A673 (cell line): Measurements from ENCODE around the gene SLC35B2. TPM values are rescaled to one million over a fixed set of nuclear protein-coding genes. Genes with fewer than 3 reads are reported as not detected.
A peak's percentile ranks its signal among the peaks of the same experiment; 100 is the strongest.

Source experiments
- BruUV-seq: library from RNA; stranded (reverse); fragments of 400-500 nt; replicated peaks from 2 replicates; lab custom pipeline; 2021; lab: Mats Ljungman, UMichigan
- CTCF ChIA-PET: fragments of 300-600 bp; sonication (Branson Sonifier 250); formaldehyde crosslinking; loops from one replicate; lab custom pipeline; 2022; ENCODE audit warnings: antibody characterized with exemption; lab: Charles Lee
- POLR2A ChIA-PET: fragments of 300-600 bp; sonication (Branson Sonifier 250); formaldehyde crosslinking; loops from one replicate; lab custom pipeline; 2022; ENCODE audit warnings: antibody characterized with exemption; ENCODE audit not compliant: low non-redundant PET; lab: Charles Lee
- DNase-seq: peaks from one replicate; pipeline ENCODE4 v3.0.0-alpha.2; 2015; ENCODE audit warnings: low spot score
- H3K27ac ChIP-seq: fragments of 200-600 bp; sonication (generic); 2 replicates; pipeline ENCODE4 v1.5.1; 2016; ENCODE audit warnings: mixed run types, low read depth, mild to moderate bottlenecking, mixed read lengths, antibody characterized with exemption, low read length; ENCODE audit not compliant: poor library complexity, severe bottlenecking
- H3K27me3 ChIP-seq: fragments of 200-600 bp; sonication (generic); replicated peaks from 2 replicates; pipeline ENCODE4 v1.6.1; 2017; ENCODE audit warnings: mixed run types, low read depth, mild to moderate bottlenecking, mixed read lengths, antibody characterized with exemption, low read length; ENCODE audit not compliant: insufficient read depth, poor library complexity
- H3K36me3 ChIP-seq: fragments of 200-600 bp; sonication (generic); 2 replicates; pipeline ENCODE4 v1.6.1; 2016; ENCODE audit warnings: mixed run types, mild to moderate bottlenecking, mixed read lengths, antibody characterized with exemption, low read length; ENCODE audit not compliant: insufficient read depth, poor library complexity, severe bottlenecking
- H3K4me1 ChIP-seq: fragments of 200-600 bp; sonication (generic); 2 replicates; pipeline ENCODE4 v1.6.1; 2017; ENCODE audit warnings: mixed run types, mild to moderate bottlenecking, mixed read lengths, antibody characterized with exemption, low read length; ENCODE audit not compliant: insufficient read depth, poor library complexity, severe bottlenecking
- H3K4me3 ChIP-seq: fragments of 200-600 bp; sonication (generic); 2 replicates; pipeline ENCODE4 v1.5.1; 2016; ENCODE audit warnings: low read depth, mixed run types, mild to moderate bottlenecking, mixed read lengths, low read length; ENCODE audit not compliant: poor library complexity, severe bottlenecking
- H3K9me3 ChIP-seq: fragments of 200-600 bp; sonication (generic); 2 replicates; pipeline ENCODE4 v1.6.1; 2016; ENCODE audit warnings: mixed run types, low read depth, mild to moderate bottlenecking, mixed read lengths, antibody characterized with exemption, low read length; ENCODE audit not compliant: poor library complexity, severe bottlenecking
- EZH2 ChIP-seq: fragments of 200-600 bp; sonication (generic); IDR thresholded peaks from 2 replicates; pipeline ENCODE4 v1.6.1; 2017; ENCODE audit warnings: borderline replicate concordance, low read depth, mild to moderate bottlenecking, mixed read lengths, antibody characterized with exemption, low read length; ENCODE audit not compliant: poor library complexity, severe bottlenecking
- intact Hi-C: fragments of 100-400 bp; cut with micrococcal nuclease; formaldehyde crosslinking; loops from one replicate; pipeline ENCODE4 v1.10.0; 2022; ENCODE audit not compliant: unreplicated experiment
- total RNA-seq: library from RNA; stranded (reverse); gene quantifications from 2 replicates; pipeline ENCODE4 v1.2.3, GENCODE V29; 2021
- TF ChIP-seq, protein P1 (sequence below): fragments of 300-800, 200-600 bp; sonication (generic); conservative IDR thresholded peaks from 2 replicates; pipeline ENCODE4 v1.5.1; 2017; ENCODE audit warnings: low read depth, mild to moderate bottlenecking, antibody characterized with exemption, low read length, moderate library complexity, mixed read lengths

Gene SLC35B2
- total RNA-seq, 1 experiment from 2014 or later = 52.0 TPM

DNA sequence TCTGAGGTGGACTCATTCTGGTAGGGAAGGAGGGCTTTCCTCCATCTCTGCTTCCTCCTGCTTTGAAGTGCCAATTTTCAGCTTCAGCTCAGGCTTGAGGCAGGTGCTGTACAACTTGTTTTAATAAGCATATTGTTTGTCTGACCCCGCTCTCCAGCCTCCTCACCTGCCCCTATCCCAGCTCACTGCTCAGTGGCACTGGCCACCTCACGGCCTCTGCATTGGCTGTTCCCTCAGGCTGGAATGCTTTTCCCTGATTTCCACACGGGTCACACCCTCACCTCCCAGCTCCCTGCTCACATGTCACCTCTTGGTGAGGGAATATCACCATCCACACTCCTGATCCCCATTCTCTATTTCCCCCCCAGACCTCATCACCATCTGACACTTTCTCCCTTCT is 41.5 kb upstream of the SLC35B2 start:
- no peaks in the 10 kb centered on the region for H3K4me1 ChIP-seq
- H3K27ac ChIP-seq = no peak overlapping the region
- H3K4me3 ChIP-seq = no peak overlapping the region
- DNase-seq = no peak
- H3K27me3 ChIP-seq = peaks cover 24% of the 10 kb centered on the region
- BruUV-seq = no TSS peak
- intact Hi-C loops = no loop called here
- ChIA-PET CTCF (interaction anchor here (1.4 kb wide), 1 partner anchor 14 kb away, joined by 4 read pairs; the partner anchor contains the start of gene AARS2), POLR2A (interaction anchor here (0.6 kb wide), 1 partner anchor 13 kb away, joined by 3 read pairs; no protein-coding TSS in a partner anchor)
- TF ChIP-seq, protein P1, sequence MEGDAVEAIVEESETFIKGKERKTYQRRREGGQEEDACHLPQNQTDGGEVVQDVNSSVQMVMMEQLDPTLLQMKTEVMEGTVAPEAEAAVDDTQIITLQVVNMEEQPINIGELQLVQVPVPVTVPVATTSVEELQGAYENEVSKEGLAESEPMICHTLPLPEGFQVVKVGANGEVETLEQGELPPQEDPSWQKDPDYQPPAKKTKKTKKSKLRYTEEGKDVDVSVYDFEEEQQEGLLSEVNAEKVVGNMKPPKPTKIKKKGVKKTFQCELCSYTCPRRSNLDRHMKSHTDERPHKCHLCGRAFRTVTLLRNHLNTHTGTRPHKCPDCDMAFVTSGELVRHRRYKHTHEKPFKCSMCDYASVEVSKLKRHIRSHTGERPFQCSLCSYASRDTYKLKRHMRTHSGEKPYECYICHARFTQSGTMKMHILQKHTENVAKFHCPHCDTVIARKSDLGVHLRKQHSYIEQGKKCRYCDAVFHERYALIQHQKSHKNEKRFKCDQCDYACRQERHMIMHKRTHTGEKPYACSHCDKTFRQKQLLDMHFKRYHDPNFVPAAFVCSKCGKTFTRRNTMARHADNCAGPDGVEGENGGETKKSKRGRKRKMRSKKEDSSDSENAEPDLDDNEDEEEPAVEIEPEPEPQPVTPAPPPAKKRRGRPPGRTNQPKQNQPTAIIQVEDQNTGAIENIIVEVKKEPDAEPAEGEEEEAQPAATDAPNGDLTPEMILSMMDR = no peak
- TF ChIP-seq EZH2 = no peak
- peaks cover 32% of the 10 kb centered on the region for H3K36me3 ChIP-seq
- no peaks in the 10 kb centered on the region for H3K9me3 ChIP-seq

DNA sequence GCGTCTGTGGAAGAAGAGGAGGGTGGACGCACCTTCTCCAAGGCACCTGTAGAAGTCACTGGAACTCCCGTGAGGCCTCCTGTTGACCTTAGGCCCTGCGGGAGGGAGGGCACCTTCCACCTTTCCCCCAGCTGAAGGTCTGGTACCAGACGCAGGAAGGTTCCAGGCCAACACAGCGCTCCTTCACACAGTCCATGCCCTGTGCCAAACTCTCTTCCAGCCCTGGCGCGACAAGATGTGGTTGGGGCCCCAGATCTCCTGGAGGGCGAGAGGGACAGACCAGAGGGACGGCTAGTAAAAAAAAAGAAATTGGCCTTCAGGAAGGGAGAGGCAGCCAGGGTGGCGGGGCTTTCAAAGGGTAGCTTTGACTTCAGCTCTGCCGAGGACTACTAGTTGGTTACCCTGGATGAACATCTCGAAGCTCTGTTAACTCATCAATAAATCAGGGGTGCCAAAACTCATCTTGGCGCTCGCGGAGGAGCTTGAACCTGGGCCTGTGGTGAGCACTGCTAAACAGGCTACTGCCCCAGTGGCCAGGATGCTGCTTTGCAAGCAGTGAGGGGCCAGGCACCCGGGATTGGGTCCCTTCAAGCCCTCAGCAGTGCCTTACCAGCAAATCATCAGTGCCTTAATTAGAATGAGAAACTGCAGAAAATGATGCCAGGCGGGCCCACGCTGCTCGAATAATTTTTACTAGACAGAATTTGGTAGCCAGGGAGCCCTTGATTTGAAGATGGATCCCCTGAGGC is 40.9 kb upstream of the SLC35B2 start:
- no peak for DNase-seq
- TF ChIP-seq, protein P1 = no peak
- TF ChIP-seq EZH2 = no peak
- peaks cover 26% of the 10 kb centered on the region for H3K36me3 ChIP-seq
- ChIA-PET CTCF (interaction anchor here (1.4 kb wide), 1 partner anchor 15 kb away, joined by 4 read pairs; the partner anchor contains the start of gene AARS2), POLR2A (no interaction called here)
- no peaks in the 10 kb centered on the region for H3K4me1 ChIP-seq
- H3K27me3 ChIP-seq = peaks cover 24% of the 10 kb centered on the region
- peak overlapping the region; percentile 52 for H3K4me3 ChIP-seq
- no peaks in the 10 kb centered on the region for H3K9me3 ChIP-seq
- intact Hi-C loops = no loop called here
- BruUV-seq = no TSS peak
- no peak overlapping the region for H3K27ac ChIP-seq

DNA sequence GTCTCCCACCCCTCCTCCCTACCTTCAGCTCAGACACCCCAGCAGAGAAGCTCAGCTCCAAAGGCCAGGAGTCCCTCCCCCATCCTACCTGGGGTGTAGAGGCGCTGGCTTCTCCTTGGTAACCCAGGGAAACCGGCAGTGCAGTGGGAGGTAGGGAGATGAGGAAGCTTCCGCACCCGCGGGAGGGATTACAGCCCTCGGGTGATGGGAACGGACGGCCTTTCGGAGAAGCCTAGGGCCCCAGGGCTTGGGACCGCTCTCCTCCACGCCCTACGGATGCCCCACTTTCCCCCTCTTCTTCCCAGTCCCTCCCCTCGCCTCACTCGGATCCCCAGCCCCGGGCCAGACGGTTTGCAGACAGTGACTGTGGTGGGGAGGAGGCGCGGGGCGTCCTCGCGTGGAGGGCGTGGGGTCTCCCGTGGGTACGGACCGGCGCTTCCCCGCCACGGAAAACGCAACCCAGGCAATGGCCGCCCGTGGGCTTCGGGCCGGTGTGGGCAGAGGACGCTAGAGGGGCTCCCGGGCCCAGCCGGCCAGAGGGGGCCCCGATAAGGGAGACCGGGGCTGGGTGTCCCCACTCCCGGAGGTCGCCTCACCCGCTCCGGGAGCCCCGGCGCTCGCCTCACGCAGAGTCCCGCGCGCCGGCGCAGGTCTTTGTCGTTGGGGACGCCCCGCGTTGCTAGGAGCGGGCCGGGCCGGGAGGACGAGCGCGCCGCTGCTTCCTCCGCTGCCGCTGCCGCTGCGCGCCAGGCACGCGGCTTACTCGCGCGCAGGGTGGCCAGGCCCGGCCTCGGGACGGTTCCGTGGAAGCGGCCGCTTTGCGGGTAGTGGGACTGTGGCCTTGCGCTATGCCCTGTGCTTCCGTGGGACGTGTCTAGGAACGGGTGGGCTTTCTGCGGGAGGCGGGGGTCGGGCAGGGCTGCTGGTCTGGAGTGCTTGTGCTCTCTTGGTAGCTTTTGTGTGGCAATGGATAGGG is 40.0 kb upstream of the SLC35B2 start:
- ChIA-PET POLR2A (no interaction called here), CTCF (interaction anchor here (1.4 kb wide), 1 partner anchor 16 kb away, joined by 4 read pairs; the partner anchor contains the start of gene AARS2)
- intact Hi-C loops = no loop called here
- peak overlapping the region; percentile 52 for H3K4me3 ChIP-seq
- peaks cover 30% of the 10 kb centered on the region for H3K27me3 ChIP-seq
- no peak overlapping the region for H3K27ac ChIP-seq
- H3K9me3 ChIP-seq = no peaks in the 10 kb centered on the region
- no TSS peak for BruUV-seq
- H3K4me1 ChIP-seq = no peaks in the 10 kb centered on the region
- no peak for TF ChIP-seq EZH2
- TF ChIP-seq, protein P1 = no peak
- H3K36me3 ChIP-seq = peaks cover 17% of the 10 kb centered on the region
- peak; percentile 62 for DNase-seq
